ENCODE data around the gene PRPSAP1.

PRPSAP1 gene

DNA sequence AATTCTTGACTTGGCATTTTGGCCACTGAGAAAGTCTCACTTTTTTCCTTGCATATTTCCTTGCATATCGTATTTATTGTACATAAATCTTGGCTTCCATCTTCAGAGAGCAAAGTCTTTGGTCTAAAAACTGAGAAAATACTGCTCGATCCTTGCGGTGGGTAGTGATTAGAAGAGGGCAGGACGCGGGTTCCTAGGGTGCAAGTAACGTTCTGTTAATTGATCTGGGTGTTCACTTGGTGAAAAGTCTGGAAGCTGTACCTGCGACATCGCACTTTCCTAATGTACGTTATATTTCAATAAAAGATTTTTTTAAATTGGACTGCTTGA is 89.3 kb downstream of the PRPSAP1 start:
- no peak overlapping the region for H3K27ac ChIP-seq (ENCODE audit: low read length)
- H3K4me3 ChIP-seq (ENCODE audit: low read length): peak overlapping the region; percentile 55
- H3K36me3 ChIP-seq (ENCODE audit: insufficient read depth, low read depth, low read length): peaks cover 11% of the 10 kb centered on the region
- peaks cover 11% of the 10 kb centered on the region; the same call in 1 of the 2 replicates for H3K4me1 ChIP-seq (ENCODE audit: insufficient read depth, low read length)
- H3K27me3 ChIP-seq (ENCODE audit: insufficient read depth, low read length): no peaks in the 10 kb centered on the region
- no peaks in the 10 kb centered on the region for H3K9me3 ChIP-seq (ENCODE audit: insufficient read depth, low read depth, low read length)
- H3K9ac ChIP-seq (ENCODE audit: low read depth, low read length): peak overlapping the region; percentile 50; the same call in 1 of the 2 replicates

DNA sequence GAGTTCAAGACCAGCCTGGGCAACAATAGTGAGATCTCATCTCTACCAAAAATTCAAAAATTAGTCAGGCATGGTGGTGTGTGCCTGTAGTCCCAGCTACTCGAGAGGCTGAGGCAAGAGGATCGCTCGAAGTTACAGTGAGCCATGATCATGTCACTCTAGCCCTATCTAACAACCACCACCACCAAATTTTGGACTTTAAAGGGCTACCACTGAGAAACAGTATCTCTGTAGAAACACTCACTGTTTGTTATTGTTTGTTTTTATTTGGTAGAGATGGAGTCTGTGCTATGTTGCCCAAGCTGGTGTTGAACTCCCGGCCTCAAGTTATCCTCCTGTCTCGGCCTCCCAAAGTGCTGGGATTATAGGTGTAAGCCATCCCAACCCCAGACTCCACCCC is 89.8 kb downstream of the PRPSAP1 start:
- Histone ChIP-seq H3K9me3 (ENCODE audit: insufficient read depth, low read depth, low read length) (no peaks in the 10 kb centered on the region), H3K9ac (ENCODE audit: low read depth, low read length) (no peak overlapping the region), H3K4me1 (ENCODE audit: insufficient read depth, low read length) (peaks cover 11% of the 10 kb centered on the region; the same call in 1 of the 2 replicates), H3K4me3 (ENCODE audit: low read length) (no peak overlapping the region), H3K36me3 (ENCODE audit: insufficient read depth, low read depth, low read length) (peaks cover 7% of the 10 kb centered on the region), H3K27me3 (ENCODE audit: insufficient read depth, low read length) (no peaks in the 10 kb centered on the region), H3K27ac (ENCODE audit: low read length) (no peak overlapping the region)

DNA sequence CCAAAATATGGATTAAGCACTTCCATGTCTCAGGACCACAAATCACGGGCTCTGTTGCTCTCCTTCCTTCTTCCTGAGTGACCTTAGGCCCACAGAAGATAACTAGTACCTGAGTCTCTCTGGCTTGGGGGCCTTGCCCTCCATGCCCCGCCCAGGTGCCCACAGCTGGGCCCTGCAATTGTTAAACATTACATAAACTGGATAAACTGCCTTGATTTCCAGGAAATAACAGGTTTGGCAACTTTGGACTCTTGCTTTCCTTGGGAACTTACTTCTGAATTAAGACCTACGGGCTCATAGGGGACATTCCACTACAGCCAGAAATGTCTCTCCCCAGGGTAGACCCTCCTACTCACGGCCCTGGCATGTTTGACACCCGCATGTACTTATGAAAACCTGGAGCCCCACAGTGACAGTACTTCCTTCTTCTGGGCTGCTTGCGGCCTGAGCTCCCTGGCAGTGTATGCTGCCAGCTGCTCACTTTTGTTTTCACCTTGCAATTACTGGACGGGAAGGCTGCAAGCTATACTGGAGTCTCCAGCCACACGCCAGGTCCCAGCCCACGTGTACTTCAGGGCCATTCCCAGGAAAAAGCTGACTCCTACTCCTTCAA is 90.9 kb downstream of the PRPSAP1 start:
- H3K27me3 ChIP-seq (ENCODE audit: insufficient read depth, low read length): no peaks in the 10 kb centered on the region
- H3K36me3 ChIP-seq (ENCODE audit: insufficient read depth, low read depth, low read length): peaks cover 2% of the 10 kb centered on the region; the same call in 1 of the 2 replicates
- peaks cover 8% of the 10 kb centered on the region; the same call in 1 of the 2 replicates for H3K4me1 ChIP-seq (ENCODE audit: insufficient read depth, low read length)
- no peak overlapping the region for H3K27ac ChIP-seq (ENCODE audit: low read length)
- H3K9ac ChIP-seq (ENCODE audit: low read depth, low read length): no peak overlapping the region
- H3K4me3 ChIP-seq (ENCODE audit: low read length): no peak overlapping the region
- H3K9me3 ChIP-seq (ENCODE audit: insufficient read depth, low read depth, low read length): no peaks in the 10 kb centered on the region

DNA sequence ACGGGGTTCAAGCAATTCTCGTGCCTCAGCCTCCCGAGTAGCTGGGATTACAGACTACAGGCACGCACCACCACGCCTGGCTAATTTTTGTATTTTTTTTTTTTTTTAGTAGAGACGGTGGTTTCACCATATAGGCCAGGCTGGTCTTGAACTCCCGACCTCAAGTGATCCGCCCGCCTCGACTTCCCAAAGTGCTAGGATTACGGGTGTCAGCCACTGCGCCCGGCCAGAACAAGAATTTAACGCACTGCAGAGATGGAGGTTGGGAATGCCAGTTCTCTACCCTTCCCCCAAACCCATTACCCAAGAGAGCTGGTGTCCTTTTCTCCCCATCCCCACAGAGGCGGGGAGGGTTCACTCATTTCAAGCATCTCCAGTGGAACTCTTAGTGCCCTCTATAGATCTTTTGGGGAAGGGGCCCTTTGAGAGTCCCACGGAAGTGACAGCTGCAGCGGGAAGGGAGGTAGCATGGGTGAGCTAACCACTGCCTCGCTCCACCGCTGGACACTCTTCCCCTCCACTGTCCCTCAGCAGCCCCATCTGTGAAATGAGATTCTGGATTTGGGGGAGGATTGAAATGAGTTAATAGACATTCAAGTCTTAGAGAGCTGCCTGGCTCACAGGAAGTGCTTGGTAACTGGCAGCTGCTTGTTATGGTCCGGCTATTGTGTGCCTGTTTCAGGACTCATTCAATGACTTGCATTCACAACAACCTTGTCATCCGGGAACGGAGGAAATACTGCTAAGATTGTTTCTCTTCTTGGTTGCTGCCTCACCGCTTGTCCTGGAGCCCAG is 92.1 kb downstream of the PRPSAP1 start:
- Histone ChIP-seq H3K36me3 (ENCODE audit: insufficient read depth, low read depth, low read length) (no peaks in the 10 kb centered on the region), H3K9ac (ENCODE audit: low read depth, low read length) (no peak overlapping the region), H3K27ac (ENCODE audit: low read length) (no peak overlapping the region), H3K27me3 (ENCODE audit: insufficient read depth, low read length) (no peaks in the 10 kb centered on the region), H3K4me3 (ENCODE audit: low read length) (no peak overlapping the region), H3K9me3 (ENCODE audit: insufficient read depth, low read depth, low read length) (no peaks in the 10 kb centered on the region), H3K4me1 (ENCODE audit: insufficient read depth, low read length) (peaks cover 5% of the 10 kb centered on the region; the same call in 1 of the 2 replicates)

DNA sequence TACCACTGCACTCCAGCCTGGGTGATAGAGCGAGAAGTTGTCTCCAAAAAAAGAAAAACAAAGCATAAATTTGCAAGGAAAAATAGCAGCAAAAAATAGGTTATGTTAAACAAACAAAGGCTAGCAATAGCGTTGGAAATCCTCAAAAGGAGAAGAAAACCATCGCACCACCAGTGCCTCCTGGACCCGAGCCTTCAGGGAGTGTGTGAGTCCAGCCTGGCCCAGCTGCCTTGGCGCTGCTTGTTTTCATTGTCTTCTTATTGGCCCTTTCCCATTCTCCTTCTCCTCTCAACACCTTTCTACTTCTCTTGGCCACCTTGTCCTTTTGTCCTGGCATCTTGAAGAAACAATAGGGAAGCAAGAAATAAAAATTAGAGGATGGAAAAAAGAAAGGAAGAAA is 93.0 kb downstream of the PRPSAP1 start:
- Histone ChIP-seq H3K4me3 (ENCODE audit: low read length) (no peak overlapping the region), H3K27ac (ENCODE audit: low read length) (no peak overlapping the region), H3K36me3 (ENCODE audit: insufficient read depth, low read depth, low read length) (no peaks in the 10 kb centered on the region), H3K9ac (ENCODE audit: low read depth, low read length) (no peak overlapping the region), H3K9me3 (ENCODE audit: insufficient read depth, low read depth, low read length) (no peaks in the 10 kb centered on the region), H3K4me1 (ENCODE audit: insufficient read depth, low read length) (peaks cover 3% of the 10 kb centered on the region; the same call in 1 of the 2 replicates), H3K27me3 (ENCODE audit: insufficient read depth, low read length) (no peaks in the 10 kb centered on the region)

DNA sequence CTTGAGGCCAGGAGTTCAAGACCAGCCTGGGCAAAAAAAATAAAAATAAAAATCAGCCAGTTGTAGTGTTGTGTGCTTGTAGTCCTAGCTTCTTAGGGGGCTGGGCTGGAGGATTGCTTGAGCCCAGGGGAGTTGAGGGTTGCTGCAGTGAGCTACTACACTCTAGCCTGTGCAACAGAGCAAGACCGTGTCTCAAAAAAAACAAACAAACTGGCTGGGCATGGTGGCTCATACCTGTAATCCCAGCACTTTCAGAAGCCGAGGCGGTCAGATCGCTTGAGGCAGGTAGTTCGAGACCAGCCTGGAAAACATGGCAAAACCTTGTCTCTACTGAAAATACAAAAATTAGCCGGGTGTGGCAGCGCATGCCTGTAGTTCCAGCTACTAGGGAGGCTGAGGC is 93.5 kb downstream of the PRPSAP1 start:
- Histone ChIP-seq H3K27me3 (ENCODE audit: insufficient read depth, low read length) (no peaks in the 10 kb centered on the region), H3K27ac (ENCODE audit: low read length) (no peak overlapping the region), H3K9me3 (ENCODE audit: insufficient read depth, low read depth, low read length) (no peaks in the 10 kb centered on the region), H3K4me1 (ENCODE audit: insufficient read depth, low read length) (peaks cover 3% of the 10 kb centered on the region; the same call in 1 of the 2 replicates), H3K36me3 (ENCODE audit: insufficient read depth, low read depth, low read length) (no peaks in the 10 kb centered on the region), H3K9ac (ENCODE audit: low read depth, low read length) (no peak overlapping the region), H3K4me3 (ENCODE audit: low read length) (no peak overlapping the region)
